ENCODE results near the gene FAM184A.

DNA sequence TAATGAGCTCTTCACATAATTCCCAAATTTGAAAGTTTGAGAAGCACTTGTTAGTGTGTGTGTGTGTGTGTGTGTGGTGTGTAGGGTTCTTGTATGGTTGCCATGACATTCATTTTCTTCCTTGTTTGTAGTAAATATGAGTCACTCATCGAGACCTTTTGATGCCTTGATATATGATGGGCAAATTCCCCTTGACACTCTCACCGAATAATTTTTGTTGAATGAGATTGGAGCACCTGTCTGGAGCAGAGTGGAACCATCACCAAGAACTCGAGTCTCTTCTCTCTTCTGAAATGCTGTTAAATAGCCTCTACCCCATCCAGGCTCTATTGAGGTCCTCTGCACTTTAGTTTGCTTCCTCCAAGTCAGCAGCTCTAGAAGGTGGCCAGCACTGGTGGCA, 29.6 kb upstream of the FAM184A start:
- TF ChIP-seq, protein P1, sequence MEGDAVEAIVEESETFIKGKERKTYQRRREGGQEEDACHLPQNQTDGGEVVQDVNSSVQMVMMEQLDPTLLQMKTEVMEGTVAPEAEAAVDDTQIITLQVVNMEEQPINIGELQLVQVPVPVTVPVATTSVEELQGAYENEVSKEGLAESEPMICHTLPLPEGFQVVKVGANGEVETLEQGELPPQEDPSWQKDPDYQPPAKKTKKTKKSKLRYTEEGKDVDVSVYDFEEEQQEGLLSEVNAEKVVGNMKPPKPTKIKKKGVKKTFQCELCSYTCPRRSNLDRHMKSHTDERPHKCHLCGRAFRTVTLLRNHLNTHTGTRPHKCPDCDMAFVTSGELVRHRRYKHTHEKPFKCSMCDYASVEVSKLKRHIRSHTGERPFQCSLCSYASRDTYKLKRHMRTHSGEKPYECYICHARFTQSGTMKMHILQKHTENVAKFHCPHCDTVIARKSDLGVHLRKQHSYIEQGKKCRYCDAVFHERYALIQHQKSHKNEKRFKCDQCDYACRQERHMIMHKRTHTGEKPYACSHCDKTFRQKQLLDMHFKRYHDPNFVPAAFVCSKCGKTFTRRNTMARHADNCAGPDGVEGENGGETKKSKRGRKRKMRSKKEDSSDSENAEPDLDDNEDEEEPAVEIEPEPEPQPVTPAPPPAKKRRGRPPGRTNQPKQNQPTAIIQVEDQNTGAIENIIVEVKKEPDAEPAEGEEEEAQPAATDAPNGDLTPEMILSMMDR (IDR thresholded peaks at IDR 0.05), result no peak
- no peak for TF ChIP-seq POLR2A (IDR thresholded peaks at IDR 0.05)
- no peak for TF ChIP-seq POLR2AphosphoS5 (IDR thresholded peaks at IDR 0.05)
- TF ChIP-seq EP300 (IDR thresholded peaks at IDR 0.05), result no peak

Measured in suprapubic skin (tissue), 4 donors.